OCI-LY7 (cell line): ENCODE data around the gene ERICH6. TPM values are rescaled to one million over a fixed set of nuclear protein-coding genes. Genes with fewer than 3 reads are reported as not detected.

ENCODE experiments used
- BruUV-seq: library from RNA; stranded (reverse); fragments of 400-500 nt; replicated peaks from 2 replicates; lab custom pipeline; 2021; lab: Mats Ljungman, UMichigan
- CTCF ChIA-PET: fragments of 300-600 bp; sonication (Branson Sonifier 250); formaldehyde crosslinking; loops from one replicate; lab custom pipeline; 2022; ENCODE audit warnings: antibody characterized with exemption; ENCODE audit not compliant: unreplicated experiment; lab: Charles Lee
- POLR2A ChIA-PET: fragments of 300-600 bp; sonication (Branson Sonifier 250); formaldehyde crosslinking; loops from one replicate; lab custom pipeline; 2022; ENCODE audit warnings: antibody characterized with exemption; lab: Charles Lee
- DNase-seq: peaks from one replicate; pipeline ENCODE4 v3.0.0-alpha.2; 2015; ENCODE audit warnings: low spot score
- H2AFZ ChIP-seq: fragments of 200-600 bp; sonication (generic), shearing (Covaris generic); 2 replicates; pipeline ENCODE4 v1.6.1; 2014; ENCODE audit warnings: mild to moderate bottlenecking, antibody characterized with exemption, low read length, moderate library complexity
- H3K27ac ChIP-seq: fragments of 200-600 bp; sonication (generic); 2 replicates; pipeline ENCODE4 v1.5.1; 2014; ENCODE audit warnings: mixed run types, low read depth, mild to moderate bottlenecking, moderate library complexity, low read length, inconsistent platforms; ENCODE audit not compliant: poor library complexity, severe bottlenecking
- H3K36me3 ChIP-seq: fragments of 200-600 bp; sonication (generic); 2 replicates; pipeline ENCODE4 v1.6.1; 2014; ENCODE audit warnings: mild to moderate bottlenecking, antibody characterized with exemption, low read length, moderate library complexity, mixed read lengths; ENCODE audit not compliant: insufficient read depth
- H3K4me1 ChIP-seq: fragments of 200-600 bp; sonication (generic); 2 replicates; pipeline ENCODE4 v1.5.1; 2014; ENCODE audit warnings: mild to moderate bottlenecking, low read length; ENCODE audit not compliant: insufficient read depth, poor library complexity, severe bottlenecking
- H3K4me2 ChIP-seq: fragments of 200-600 bp; sonication (generic); 2 replicates; pipeline ENCODE4 v1.6.1; 2014; ENCODE audit warnings: mild to moderate bottlenecking, low read length
- H3K4me3 ChIP-seq: fragments of 200-600 bp; sonication (generic); 2 replicates; pipeline ENCODE4 v1.5.1; 2014; ENCODE audit warnings: mild to moderate bottlenecking, low read depth, low read length; ENCODE audit not compliant: poor library complexity, severe bottlenecking
- H3K79me2 ChIP-seq: fragments of 200-600 bp; sonication (generic); 2 replicates; pipeline ENCODE4 v1.6.1; 2016; ENCODE audit warnings: low read depth, mild to moderate bottlenecking, low read length, moderate library complexity, mixed read lengths; ENCODE audit not compliant: insufficient read depth
- H3K9me2 ChIP-seq: fragments of 200-600 bp; sonication (generic); 2 replicates; pipeline ENCODE4 v1.6.1; 2016; ENCODE audit warnings: mild to moderate bottlenecking, low read length, mixed read lengths; ENCODE audit not compliant: insufficient read depth
- H3K9me3 ChIP-seq: fragments of 200-600 bp; sonication (generic); 2 replicates; pipeline ENCODE4 v1.6.1; 2014; ENCODE audit warnings: mild to moderate bottlenecking, mixed run types, low read length, mixed read lengths
- H4K20me1 ChIP-seq: fragments of 200-600 bp; sonication (generic); 2 replicates; pipeline ENCODE4 v1.6.1; 2014; ENCODE audit warnings: mild to moderate bottlenecking, antibody characterized with exemption, low read length, moderate library complexity, mixed read lengths; ENCODE audit not compliant: insufficient read depth
- EZH2phosphoT487 ChIP-seq: fragments of 200-600 bp; sonication (generic); IDR thresholded peaks from 2 replicates; pipeline ENCODE4 v1.6.1; 2018; ENCODE audit warnings: low read depth, borderline replicate concordance, mild to moderate bottlenecking, mixed run types, antibody characterized with exemption, low read length, moderate library complexity, mixed read lengths
- intact Hi-C: fragments of 100-400 bp; cut with micrococcal nuclease; formaldehyde crosslinking; loops from one replicate; pipeline ENCODE4 v1.10.0; 2022; ENCODE audit not compliant: unreplicated experiment
- total RNA-seq, 2 experiments: library from RNA; depleted of rRNA in 1 of 2; stranded (reverse); fragments of >200 nt in 1 of 2; shearing (Covaris generic) in 1 of 2; gene quantifications; 2 replicates each; pipeline ENCODE4 v1.2.3, GENCODE V29; 2014 to 2022
- TF ChIP-seq, protein P1 (sequence below): fragments of 200-600 bp; sonication (generic); conservative IDR thresholded peaks from 2 replicates; pipeline ENCODE4 v1.5.1; 2014; ENCODE audit warnings: mild to moderate bottlenecking, antibody characterized with exemption, low read length, moderate library complexity, mixed read lengths

The ERICH6 gene
- total RNA-seq, 2 experiments from 2014 or later, result 0.38 to 0.41 TPM

DNA sequence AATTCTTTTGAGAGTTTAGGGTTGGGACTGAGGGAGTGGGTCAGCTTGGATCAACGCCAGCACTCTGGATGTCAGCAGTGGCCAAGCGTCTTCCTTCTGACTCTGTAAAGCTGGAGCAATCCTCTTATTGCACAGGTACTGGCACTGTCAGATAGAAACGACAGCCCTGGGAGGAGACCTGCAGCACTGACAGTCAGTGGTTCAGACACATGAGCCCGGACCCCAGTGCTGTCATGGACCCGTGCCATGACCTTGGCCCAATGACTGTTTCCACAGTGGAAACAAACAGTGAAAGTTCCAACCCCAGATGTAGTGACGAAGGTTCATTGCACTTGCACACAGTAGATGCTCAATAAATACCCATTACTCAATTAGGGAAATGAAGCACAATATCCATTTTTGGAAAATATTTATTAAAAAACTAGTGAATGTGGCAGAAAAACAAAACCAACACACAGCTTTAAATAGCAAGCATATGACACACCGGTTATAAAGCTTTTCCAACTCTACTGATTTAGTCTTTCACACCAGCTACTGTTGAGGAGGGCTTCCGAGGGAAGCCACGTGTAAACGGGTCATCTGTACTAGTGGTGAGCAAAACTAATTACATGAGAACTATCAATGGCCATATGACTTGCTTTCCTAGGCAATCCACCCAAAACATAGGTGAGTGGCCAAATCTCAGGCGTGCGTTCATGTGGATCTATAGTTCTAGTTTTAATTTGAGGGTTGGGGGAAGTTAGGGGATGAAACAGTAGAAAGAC, 37.2 kb upstream of the ERICH6 start:
- BruUV-seq, result no TSS peak
- DNase-seq, result no peak
- Histone ChIP-seq H3K9me3 (no peaks in the 10 kb centered on the region), H3K36me3 (0 out of 2 replicates have a peak, but pooled peaks cover 7% of the 10 kb centered on the region), H3K4me3 (no peak overlapping the region), H3K4me1 (peaks cover 23% of the 10 kb centered on the region), H3K27ac (no peak overlapping the region), H2AFZ (no peak overlapping the region), H3K9me2 (no peaks in the 10 kb centered on the region), H3K79me2 (no peaks in the 10 kb centered on the region), H3K4me2 (no peak overlapping the region), H4K20me1 (no peaks in the 10 kb centered on the region; the same call in 1 of the 2 replicates)
- TF ChIP-seq, protein P1, sequence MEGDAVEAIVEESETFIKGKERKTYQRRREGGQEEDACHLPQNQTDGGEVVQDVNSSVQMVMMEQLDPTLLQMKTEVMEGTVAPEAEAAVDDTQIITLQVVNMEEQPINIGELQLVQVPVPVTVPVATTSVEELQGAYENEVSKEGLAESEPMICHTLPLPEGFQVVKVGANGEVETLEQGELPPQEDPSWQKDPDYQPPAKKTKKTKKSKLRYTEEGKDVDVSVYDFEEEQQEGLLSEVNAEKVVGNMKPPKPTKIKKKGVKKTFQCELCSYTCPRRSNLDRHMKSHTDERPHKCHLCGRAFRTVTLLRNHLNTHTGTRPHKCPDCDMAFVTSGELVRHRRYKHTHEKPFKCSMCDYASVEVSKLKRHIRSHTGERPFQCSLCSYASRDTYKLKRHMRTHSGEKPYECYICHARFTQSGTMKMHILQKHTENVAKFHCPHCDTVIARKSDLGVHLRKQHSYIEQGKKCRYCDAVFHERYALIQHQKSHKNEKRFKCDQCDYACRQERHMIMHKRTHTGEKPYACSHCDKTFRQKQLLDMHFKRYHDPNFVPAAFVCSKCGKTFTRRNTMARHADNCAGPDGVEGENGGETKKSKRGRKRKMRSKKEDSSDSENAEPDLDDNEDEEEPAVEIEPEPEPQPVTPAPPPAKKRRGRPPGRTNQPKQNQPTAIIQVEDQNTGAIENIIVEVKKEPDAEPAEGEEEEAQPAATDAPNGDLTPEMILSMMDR, result no peak
- no peak for TF ChIP-seq EZH2phosphoT487
- intact Hi-C loops, result no loop called here
- ChIA-PET CTCF (no interaction called here), POLR2A (interaction anchor here (0.7 to 1.0 kb wide), 2 partner anchors 23 to 401 kb away, joined by 3 to 5 read pairs; no protein-coding TSS in a partner anchor)

- Histone ChIP-seq H3K9me2 (no peaks in the 10 kb centered on the region), H3K36me3 (0 out of 2 replicates have a peak, but pooled peaks cover 7% of the 10 kb centered on the region), H4K20me1 (no peaks in the 10 kb centered on the region; the same call in 1 of the 2 replicates), H2AFZ (peak overlapping the region; percentile 83), H3K9me3 (no peaks in the 10 kb centered on the region), H3K4me2 (peak overlapping the region; percentile 67), H3K4me3 (peak overlapping the region; percentile 42), H3K79me2 (no peaks in the 10 kb centered on the region), H3K4me1 (peaks cover 23% of the 10 kb centered on the region), H3K27ac (peak overlapping the region; percentile 37)
- no TSS peak for BruUV-seq
- intact Hi-C loops, result loop anchor here (1.0 to 2.0 kb wide), 2 partner anchors 23 to 194 kb away; partner anchors contain the start of genes EIF2A, SERP1 and SIAH2
- DNase-seq, result no peak
- ChIA-PET POLR2A (interaction anchor here (0.7 to 1.0 kb wide), 2 partner anchors 23 to 402 kb away, joined by 3 to 5 read pairs; no protein-coding TSS in a partner anchor), CTCF (no interaction called here)
- TF ChIP-seq, protein P1, result no peak
- no peak for TF ChIP-seq EZH2phosphoT487
Observed at GRCh38 chr3:150739877-150740645, 36.3 kb upstream of the ERICH6 start.
